Renal pelvis (tissue), 12 donors: Measurements from ENCODE around the gene MYL12B. TPM values are rescaled to one million over a fixed set of nuclear protein-coding genes. Genes with fewer than 3 reads are reported as not detected.
"Not testable (repeated sequence)": the region's sequence is repeated elsewhere in the genome, so short reads cannot be mapped to it uniquely, and the experiment has no call there.

Experiments used
- DNase-seq: peaks from one replicate; pipeline ENCODE4 v3.0.0-alpha.2; 2013
- long read RNA-seq, 16 experiments: transcript quantifications; one replicate each; lab custom pipeline, GENCODE V29; 2026
- polyA plus RNA-seq, 3 donors: library from polyadenylated mRNA; unstranded; fragments of 120-200 nt; gene quantifications; one replicate each; pipeline ENCODE4 v1.2.1, GENCODE V29; 2013; ENCODE audit not compliant: insufficient read length in 3 of 3

The MYL12B gene
- polyA plus RNA-seq, result 100 to 1,000 TPM; 476 to 580 (median 538) TPM
- long read RNA-seq, donor 1, transcript MYL12B-201 (4 exons, 1,210 nt), result major isoform, 338 of 364 reads
- long read RNA-seq, donor 1, partial matches to known transcripts, result 25 of 364 reads
- long read RNA-seq, donor 1, other reads (novel, unspliced or antisense), result 0 of 364 reads
- long read RNA-seq, donor 2, transcript MYL12B-201 (4 exons, 1,210 nt), result major isoform, 420 of 656 reads
- long read RNA-seq, donor 2, partial matches to known transcripts, result 229 of 656 reads
- long read RNA-seq, donor 2, other reads (novel, unspliced or antisense), result 7 of 656 reads
- long read RNA-seq, donor 3, transcript MYL12B-201 (4 exons, 1,210 nt), result major isoform, 393 of 425 reads
- long read RNA-seq, donor 3, partial matches to known transcripts, result 32 of 425 reads
- long read RNA-seq, donor 3, other reads (novel, unspliced or antisense), result 0 of 425 reads
- long read RNA-seq, donor 4, transcript MYL12B-201 (4 exons, 1,210 nt), result major isoform, 420 of 483 reads
- long read RNA-seq, donor 4, partial matches to known transcripts, result 45 of 483 reads
- long read RNA-seq, donor 4, other reads (novel, unspliced or antisense), result 16 of 483 reads
- long read RNA-seq, donor 5, transcript MYL12B-201 (4 exons, 1,210 nt), result major isoform, 184 of 193 reads
- long read RNA-seq, donor 5, partial matches to known transcripts, result 0 of 193 reads
- long read RNA-seq, donor 5, other reads (novel, unspliced or antisense), result 9 of 193 reads
- long read RNA-seq, donor 6, transcript MYL12B-201 (4 exons, 1,210 nt), result major isoform, 303 of 519 reads
- long read RNA-seq, donor 6, partial matches to known transcripts, result 214 of 519 reads
- long read RNA-seq, donor 6, other reads (novel, unspliced or antisense), result 0 of 519 reads
- long read RNA-seq, donor 7, transcript MYL12B-201 (4 exons, 1,210 nt), result major isoform, 338 of 346 reads
- long read RNA-seq, donor 7, partial matches to known transcripts, result 7 of 346 reads
- long read RNA-seq, donor 7, other reads (novel, unspliced or antisense), result 0 of 346 reads
- long read RNA-seq, donor 8, transcript MYL12B-201 (4 exons, 1,210 nt), result major isoform, 203 of 210 reads
- long read RNA-seq, donor 8, partial matches to known transcripts, result 7 of 210 reads
- long read RNA-seq, donor 8, other reads (novel, unspliced or antisense), result 0 of 210 reads
- long read RNA-seq, donor 9, transcript MYL12B-201 (4 exons, 1,210 nt), result major isoform, 469 of 476 reads
- long read RNA-seq, donor 9, partial matches to known transcripts, result 6 of 476 reads
- long read RNA-seq, donor 9, other reads (novel, unspliced or antisense), result 0 of 476 reads
- long read RNA-seq, donor 10, transcript MYL12B-201 (4 exons, 1,210 nt), result major isoform, 253 of 304 reads
- long read RNA-seq, donor 10, partial matches to known transcripts, result 43 of 304 reads
- long read RNA-seq, donor 10, other reads (novel, unspliced or antisense), result 8 of 304 reads
- long read RNA-seq, donor 11, transcript MYL12B-201 (4 exons, 1,210 nt), result major isoform, 192 of 198 reads
- long read RNA-seq, donor 11, partial matches to known transcripts, result 6 of 198 reads
- long read RNA-seq, donor 11, other reads (novel, unspliced or antisense), result 0 of 198 reads
- long read RNA-seq, donor 12, transcript MYL12B-201 (4 exons, 1,210 nt), result major isoform, 407 of 455 reads
- long read RNA-seq, donor 12, partial matches to known transcripts, result 48 of 455 reads
- long read RNA-seq, donor 12, other reads (novel, unspliced or antisense), result 0 of 455 reads
- long read RNA-seq, donor 13, transcript MYL12B-201 (4 exons, 1,210 nt), result major isoform, 211 of 368 reads
- long read RNA-seq, donor 13, partial matches to known transcripts, result 157 of 368 reads
- long read RNA-seq, donor 13, other reads (novel, unspliced or antisense), result 0 of 368 reads
- long read RNA-seq, donor 14, result 0 reads
- long read RNA-seq, donor 15, result 0 reads
- long read RNA-seq, donor 16, transcript MYL12B-201 (4 exons, 1,210 nt), result major isoform, 445 of 450 reads
- long read RNA-seq, donor 16, partial matches to known transcripts, result 5 of 450 reads
- long read RNA-seq, donor 16, other reads (novel, unspliced or antisense), result 0 of 450 reads

DNA sequence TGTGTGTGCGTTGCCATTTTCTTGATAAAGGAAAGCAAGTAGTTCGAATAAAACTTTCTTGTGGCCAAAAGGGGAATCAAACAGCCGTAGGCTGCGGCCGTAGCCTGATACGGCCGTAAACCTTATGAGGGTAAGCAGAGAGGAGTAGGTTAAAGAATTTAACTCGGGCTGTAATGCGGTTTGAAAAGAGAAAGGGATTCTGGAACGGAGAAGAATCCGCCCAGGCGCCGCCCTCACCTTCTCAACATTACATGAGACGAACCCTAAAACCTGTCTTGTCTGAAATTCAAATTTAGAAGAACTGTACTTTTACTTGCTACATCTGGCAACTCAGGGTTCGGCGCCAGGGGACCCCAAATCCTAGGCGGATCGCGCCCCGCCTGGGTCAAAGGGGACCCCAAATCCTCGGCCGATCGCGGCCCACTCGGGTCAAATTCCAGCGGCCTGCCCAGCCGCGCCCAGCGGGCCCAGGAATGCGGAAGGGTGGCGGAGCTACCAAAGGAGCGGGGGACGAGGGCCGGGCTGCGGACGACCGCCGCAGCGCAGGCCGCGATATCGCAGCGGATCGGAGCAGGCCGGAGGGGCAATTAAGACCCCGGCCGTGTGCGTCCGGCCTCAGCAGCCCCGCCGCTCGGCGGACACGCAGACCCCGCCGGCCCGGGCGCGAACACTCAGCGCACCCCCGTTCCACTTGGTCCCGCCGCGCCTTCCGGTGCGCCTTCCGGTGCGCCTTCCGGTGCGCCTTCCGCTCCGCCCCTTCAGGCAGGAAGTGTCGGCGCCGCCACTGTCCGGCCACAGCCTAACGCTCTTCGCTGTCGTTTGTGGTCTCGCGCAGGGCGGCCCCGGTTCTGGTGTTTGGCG lies at the start of gene MYL12B:
MYL12B (plus strand) TSS at position 761 of the 861 bp plus-strand sequence. CDS start 10,766 bp downstream, outside the sequence.
- DNase-seq, result peak; percentile 88

DNA sequence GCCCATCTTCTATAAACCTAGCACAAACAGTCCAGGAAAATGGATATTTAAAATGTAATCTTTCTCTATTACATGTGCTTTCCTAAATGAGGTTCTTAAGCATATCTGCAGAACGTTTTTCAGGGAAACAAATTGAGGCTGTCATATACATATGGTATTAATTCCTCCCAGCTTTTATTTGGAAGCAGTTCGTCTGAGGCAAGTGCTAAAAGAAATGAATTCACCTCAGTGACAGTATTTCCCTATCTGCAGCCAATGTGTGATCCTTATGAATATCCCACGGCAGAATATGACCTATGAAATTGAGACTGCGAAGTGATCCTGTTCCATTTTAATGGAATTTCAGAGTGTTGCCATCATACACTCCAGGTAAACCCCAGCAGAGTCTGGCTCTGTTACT lies 49.3 kb upstream of the MYL12B start:
- DNase-seq, result no peak

DNA sequence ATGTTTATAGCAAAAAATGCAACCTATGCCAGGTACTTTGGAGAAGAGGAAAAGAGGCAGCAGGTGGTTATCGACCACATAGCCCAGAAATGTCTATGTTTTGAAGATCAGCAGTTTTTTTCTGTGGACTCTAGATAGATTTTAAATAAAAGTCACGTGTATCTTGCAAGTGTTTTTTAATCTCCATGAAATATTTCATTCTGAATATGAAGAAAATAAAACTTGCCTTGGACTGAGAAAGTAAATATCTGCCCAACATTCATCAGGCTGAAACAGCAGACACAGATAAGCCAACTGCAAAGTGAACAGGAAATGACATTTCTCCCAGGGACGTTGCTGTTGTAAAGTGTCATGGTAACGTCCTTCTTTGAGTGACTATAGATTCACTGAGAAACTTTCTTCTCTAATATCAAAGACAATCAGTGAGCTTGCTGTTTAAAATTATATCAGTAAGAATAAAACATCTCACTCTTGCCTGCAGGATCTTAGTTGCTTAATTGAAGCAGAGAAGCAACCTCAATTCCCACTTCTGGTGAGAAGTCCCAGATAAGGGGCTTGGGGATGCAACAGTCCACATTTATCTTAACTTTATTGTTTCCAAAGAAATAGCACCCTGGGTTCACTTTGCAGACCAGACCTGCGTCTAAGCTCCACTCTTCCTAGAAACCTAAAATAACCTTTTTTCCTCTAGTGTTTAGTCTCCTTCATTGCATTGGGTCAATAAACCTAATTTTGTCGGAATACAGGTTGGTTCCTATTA lies 48.5 kb upstream of the MYL12B start:
- no peak for DNase-seq

DNA sequence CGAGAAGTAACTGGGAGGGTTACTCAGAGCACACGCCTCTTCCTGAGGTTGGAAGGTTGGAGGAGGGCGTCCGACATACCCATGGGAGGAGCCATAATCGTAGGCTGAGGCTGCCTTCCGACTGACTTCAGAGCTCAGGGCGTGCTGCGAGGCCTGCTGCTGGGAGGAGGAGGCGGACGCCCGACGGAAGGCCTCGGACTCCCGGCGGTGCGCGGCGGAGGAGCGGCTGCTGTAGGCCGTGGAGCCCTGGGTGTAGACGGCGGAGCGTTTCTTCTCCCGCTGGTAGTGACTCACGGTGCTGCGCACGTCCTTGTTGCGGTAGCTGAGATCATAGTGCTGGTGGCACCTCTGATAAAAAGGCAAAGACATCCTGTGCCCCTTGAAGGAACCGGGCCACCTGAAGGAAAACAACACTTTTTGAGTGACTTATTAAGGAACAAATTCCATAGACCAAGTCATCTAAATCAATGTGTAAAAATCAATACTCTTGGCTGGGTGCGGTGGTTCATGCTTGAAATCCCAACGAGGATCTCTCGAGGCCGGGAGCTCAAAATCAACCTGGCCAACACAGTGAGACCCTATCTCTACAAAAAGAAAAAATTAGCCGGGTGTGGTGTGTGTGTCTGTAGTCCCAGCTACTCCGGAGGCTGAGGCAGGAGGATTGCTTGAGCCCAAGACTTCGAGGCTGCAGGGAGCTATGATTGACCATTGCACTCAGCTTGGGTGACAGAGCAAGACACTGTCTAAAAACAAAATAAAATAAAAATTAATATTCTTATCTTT lies 46.9 kb upstream of the MYL12B start:
- DNase-seq, result no peak

DNA sequence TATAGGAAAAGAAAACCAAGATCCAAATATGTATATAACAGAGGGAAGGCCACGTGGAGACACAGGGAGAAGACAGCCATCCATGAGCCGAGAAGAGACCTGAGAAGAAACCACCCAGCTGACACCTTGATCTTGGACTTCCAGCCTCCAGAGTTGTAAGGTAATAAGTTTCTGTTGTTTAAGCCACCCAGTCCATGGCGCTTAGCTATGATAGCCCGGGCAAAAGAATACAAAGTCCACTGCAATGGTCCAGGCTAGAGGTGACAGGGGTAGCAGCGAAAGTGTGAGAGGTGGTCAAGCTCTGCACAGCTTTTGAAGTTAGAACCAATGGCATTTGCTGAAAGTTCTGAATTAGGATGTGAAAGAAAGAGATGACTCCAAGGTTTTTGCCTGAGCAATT lies 44.9 kb upstream of the MYL12B start:
- no peak for DNase-seq

DNA sequence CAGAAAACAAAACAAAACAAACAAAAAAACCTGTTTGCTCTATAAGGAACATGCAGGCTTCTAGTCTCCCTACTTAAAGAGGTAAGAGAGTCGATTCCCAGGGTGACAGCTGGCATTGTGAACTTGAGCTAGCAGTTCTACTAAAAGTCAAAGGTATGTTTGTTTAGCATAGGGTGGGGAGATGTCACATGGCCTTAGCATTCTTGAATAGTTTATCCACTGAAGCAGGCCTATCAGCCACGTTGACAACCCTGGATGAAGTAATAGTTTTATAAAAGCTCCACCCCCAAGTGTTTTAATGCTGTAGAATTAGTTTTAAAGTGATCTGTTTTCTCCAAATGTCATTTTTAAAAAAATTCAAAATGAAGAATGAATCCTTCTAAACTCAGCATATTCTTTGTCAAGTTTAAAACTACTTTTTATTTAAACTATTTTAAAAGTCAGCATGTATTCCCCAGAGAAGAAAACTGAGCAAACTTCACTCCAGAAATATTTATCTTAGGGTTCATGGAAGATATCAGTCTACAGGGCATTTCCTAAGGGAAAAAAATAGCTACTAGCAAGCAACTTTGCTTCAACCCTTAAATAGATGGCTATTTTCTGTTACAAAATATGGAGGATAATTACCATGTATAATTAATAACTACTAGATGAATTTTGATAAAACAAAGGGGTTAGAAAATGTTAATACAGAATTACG lies 43.8 kb upstream of the MYL12B start:
- no peak for DNase-seq

DNA sequence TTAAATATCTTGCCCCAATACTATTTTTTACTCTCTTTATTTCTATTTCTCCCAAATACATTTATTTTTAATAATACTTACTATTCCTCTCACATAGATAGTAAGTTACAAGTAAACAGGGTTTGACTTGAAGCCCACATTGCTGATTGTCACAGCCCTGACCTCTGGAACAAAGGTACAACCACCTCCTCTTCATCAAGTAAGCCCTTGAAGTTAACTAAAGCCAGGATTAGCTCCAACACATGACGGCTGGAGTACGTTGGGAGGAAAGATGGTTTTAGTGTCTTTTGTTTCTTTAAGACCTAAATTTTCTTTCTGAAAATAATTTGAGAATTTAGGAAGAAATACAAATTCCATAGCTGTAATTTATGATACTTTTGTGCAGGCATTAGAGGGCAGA lies 43.1 kb upstream of the MYL12B start:
- DNase-seq, result no peak

DNA sequence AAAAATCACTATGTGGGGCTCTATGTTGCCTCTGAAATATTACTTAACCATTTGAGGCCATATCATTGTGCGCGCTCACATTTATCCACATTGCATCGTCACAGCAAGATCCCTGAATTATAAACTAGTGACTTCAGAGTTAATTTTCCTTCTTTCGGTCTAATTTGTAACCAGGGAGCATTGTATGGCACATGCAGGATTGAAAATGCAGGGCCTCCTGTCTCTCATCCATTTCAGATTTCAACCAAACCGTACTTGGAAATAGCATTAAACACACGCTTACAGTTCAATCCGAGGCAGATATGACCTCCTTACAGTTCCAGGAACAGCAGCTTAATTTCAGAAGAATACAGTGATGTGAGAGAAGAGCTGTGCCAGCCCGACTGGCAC lies 42.7 kb upstream of the MYL12B start:
- DNase-seq, result no peak

DNA sequence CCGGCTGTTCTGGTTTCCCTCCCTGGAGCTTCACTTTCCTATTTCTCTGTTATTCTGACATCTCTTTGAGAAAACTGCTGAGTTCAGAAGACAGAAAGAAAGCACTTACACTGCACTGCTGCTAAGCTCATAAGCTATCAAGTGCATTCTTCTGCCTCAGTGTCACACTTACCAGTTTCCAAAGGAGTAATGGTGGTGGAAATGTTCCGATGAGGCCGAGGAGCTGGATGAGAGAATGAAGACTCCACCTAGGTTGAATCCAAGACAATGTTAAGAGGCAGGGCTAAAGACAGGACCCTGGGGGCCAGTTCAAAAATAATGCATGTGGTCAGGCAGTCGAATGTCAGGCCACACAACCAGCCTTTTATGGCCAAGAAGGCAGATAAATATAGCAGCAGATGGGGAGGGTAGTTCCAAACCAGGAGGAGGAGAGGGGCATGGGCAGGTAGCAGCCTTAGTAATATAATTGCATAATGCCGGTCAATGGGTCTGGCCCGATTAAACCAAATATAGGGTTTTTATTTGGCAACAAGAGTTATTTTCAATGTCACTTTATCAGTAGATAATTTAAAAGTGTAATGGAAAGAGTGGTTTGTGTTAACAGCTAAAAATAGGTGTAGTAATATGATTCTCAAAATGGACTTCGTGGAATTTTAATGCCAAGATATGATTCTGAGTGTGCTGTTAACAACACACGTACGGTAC lies 42.1 kb upstream of the MYL12B start, which contains the start of gene MYOM1:
MYOM1 (minus strand) TSS at position 338 of the 705 bp plus-strand sequence. CDS start 4,745 bp downstream, outside the sequence.
- DNase-seq, result no peak

DNA sequence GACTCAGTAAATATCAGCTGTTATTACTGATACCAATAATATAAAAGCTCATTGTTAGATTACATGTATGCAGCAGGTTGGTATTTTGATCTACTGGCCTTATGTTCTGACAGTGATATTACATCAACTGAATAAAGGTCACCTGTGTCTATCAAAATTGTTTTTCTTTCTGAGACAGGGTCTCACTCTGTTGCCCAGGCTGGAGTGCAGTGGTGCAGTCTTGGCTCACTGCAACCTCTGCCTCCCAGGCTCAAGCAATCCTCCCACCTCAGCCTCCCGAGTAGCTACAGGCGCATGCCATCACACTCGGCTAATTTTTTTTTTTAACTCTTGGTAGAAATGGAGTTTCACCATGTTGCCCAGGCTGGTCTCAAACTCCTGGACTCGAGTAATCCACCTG lies 41.1 kb upstream of the MYL12B start:
- DNase-seq, result not testable (repeated sequence)

DNA sequence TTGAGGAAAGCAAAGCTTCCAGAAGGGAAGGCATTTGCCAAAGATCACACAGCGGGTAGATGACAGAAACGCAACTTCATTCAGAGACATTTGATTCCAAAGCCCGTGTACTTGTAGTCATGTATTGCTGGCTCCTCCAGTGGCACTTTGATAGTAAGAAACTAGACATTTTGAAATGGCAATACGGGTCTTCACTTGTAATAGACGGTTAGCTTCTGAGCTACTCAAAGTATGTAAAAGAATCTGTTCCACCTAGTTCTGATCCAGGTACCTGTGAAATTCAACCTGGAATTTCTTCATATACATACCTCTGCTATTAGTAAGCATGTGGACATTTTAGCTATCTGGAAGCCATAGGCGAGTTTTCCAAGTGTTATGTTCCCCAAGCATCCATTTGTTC lies 40.4 kb upstream of the MYL12B start:
- no peak for DNase-seq

DNA sequence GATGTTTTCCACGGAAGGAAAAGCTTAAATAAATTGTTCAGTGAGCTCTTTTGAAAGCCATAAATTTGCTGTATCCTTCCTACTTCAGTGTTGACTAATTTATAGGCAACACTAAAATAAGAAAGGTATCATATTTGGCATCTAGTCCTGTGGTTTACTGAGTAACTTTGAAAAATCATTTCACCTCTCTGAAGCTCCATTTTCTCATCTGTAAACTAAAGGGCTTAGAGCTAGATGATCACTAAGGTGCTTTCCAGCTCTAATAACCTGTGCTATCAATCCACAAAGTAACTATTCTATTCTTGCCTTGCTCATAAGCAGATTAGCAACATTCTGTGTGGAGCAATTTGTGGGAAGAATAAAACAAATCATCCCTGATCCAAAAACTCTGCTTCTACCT lies 38.6 kb upstream of the MYL12B start:
- no peak for DNase-seq

DNA sequence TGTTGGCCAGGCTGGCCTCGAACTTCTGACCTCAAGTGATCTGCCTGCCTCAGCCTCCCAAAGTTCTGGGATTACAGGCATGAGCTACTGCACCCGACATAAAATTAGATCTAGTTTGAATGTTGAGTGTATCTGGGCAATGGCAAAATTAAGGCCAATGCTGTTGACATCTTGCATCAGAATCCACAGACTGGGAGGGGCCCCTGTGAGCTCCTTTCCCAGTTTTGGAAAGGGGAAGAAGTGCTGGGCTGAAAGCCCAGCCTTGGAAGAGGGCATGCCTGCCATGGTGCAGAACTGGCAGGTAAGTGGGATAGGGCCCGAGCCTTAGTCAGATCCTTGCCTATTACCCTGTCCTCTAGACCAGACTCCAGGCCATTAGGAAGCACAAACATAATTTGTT lies 37.7 kb upstream of the MYL12B start:
- no peak for DNase-seq

DNA sequence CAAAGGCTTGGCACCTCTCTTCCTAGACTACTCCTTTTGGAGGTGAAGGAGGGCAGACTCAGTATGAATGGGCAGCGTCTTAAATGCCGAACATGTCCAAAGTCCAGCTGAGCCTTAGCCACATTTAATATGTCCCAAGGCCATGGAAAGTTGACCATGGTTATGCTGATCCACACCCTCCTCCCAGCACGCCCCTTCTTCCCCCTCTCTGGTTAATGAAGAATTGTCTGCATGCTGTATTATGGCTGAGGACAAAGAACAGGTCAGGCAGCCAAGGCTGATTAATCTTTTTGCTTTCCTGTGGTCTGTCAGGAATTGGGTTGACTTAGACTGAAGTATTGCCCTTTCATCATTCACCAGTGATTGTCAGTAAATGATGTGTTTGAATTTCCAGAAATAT lies 36.3 kb upstream of the MYL12B start:
- DNase-seq, result no peak

DNA sequence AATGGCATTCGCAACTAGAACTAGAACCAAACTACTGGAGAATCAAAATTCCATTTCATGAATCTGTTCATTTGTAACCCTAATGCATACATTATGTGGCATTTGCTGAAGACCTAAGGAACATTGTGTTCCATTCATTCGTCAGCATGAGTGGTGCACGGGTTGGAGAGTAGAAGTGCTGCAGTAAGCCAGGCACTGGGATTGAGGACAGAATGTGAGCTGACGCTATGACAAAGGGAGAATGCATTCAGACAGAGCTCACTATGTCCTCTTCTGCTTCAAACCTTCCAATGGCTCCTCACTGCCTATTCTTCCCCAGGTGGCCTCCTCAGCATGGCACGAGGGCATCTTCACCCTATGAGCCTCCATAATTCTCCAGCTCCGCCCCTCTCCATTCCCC lies 35.9 kb upstream of the MYL12B start:
- no peak for DNase-seq
